CD4-positive, CD25-positive, alpha-beta regulatory T cell (primary cell): ENCODE results near the gene UBL4B. TPM values are rescaled to one million over a fixed set of nuclear protein-coding genes. Genes with fewer than 3 reads are reported as not detected.

Experiments used
- ATAC-seq, 2 donors: fragments of 150-1000 bp; cut with Tn5 transposase; one replicate each; pipeline ENCODE4 v1.10.0; 2021; ENCODE audit warnings: low read depth in 2 of 2, moderate number of reproducible peaks in 2 of 2, moderate library complexity in 1 of 2
- DNase-seq, 3 donors: peaks; one replicate each; pipeline versions ENCODE4 v3.0.0 to v3.0.0-alpha.2; 2012 to 2022; ENCODE audit warnings: mixed read lengths in 1 of 3
- H3K27ac ChIP-seq: one replicate; pipeline ENCODE4 v1.7.0; 2013; ENCODE audit warnings: mild to moderate bottlenecking, low read length; ENCODE audit not compliant: insufficient read depth, poor library complexity, severe bottlenecking
- H3K27me3 ChIP-seq: one replicate; pipeline ENCODE4 v1.7.0; 2013; ENCODE audit warnings: low read length; ENCODE audit not compliant: control insufficient read depth, insufficient read depth
- H3K36me3 ChIP-seq: one replicate; pipeline ENCODE4 v1.7.0; 2013; ENCODE audit warnings: mild to moderate bottlenecking, low read length, moderate library complexity; ENCODE audit not compliant: control insufficient read depth, insufficient read depth
- H3K4me1 ChIP-seq: 2 replicates; pipeline ENCODE4 v1.7.0; 2013; ENCODE audit warnings: mild to moderate bottlenecking, low read length; ENCODE audit not compliant: insufficient read depth, control insufficient read depth, poor library complexity, severe bottlenecking
- H3K4me3 ChIP-seq: one replicate; pipeline ENCODE4 v1.7.0; 2013; ENCODE audit warnings: low read depth, mild to moderate bottlenecking, low read length, moderate library complexity
- H3K9me3 ChIP-seq, 2 experiments: 1 replicate in 1 of 2; 2 replicates in 1 of 2; pipeline ENCODE4 v1.7.0; 2013; ENCODE audit warnings: low read length in 2 of 2, mild to moderate bottlenecking in 1 of 2, moderate library complexity in 1 of 2; ENCODE audit not compliant: control insufficient read depth in 2 of 2
- H3K27ac Mint-ChIP-seq, 3 donors: one replicate each; pipeline ENCODE4 v1.8.0; 2020 to 2022; ENCODE audit warnings: mild to moderate bottlenecking in 3 of 3, mixed read lengths in 3 of 3, moderate library complexity in 2 of 3
- H3K27me3 Mint-ChIP-seq: one replicate; pipeline ENCODE4 v1.8.0; 2022; ENCODE audit warnings: mild to moderate bottlenecking, mixed read lengths
- H3K36me3 Mint-ChIP-seq: one replicate; pipeline ENCODE4 v1.8.0; 2020; ENCODE audit warnings: mixed read lengths
- H3K4me1 Mint-ChIP-seq, 4 donors: one replicate each; pipeline ENCODE4 v1.8.0; 2020 to 2022; ENCODE audit warnings: mixed read lengths in 4 of 4, mild to moderate bottlenecking in 1 of 4
- H3K4me3 Mint-ChIP-seq, 4 donors: one replicate each; pipeline ENCODE4 v1.8.0; 2020 to 2022; ENCODE audit warnings: mild to moderate bottlenecking in 4 of 4, mixed read lengths in 4 of 4, moderate library complexity in 3 of 4
- H3K9me3 Mint-ChIP-seq, 7 donors: one replicate each; pipeline ENCODE4 v1.8.0; 2020 to 2022; ENCODE audit warnings: mixed read lengths in 7 of 7, mild to moderate bottlenecking in 3 of 7, moderate library complexity in 2 of 7
- polyA plus RNA-seq, 4 donors: library from polyadenylated mRNA; unstranded; fragments of 300-500 nt; fragmentation: Illumina TruSeq; gene quantifications; one replicate each; pipeline ENCODE4 v1.2.3, GENCODE V29; 2021
- total RNA-seq: library from RNA; stranded (reverse); gene quantifications from one replicate; pipeline ENCODE4 v1.2.3, GENCODE V29; 2022

Gene UBL4B, protein sequence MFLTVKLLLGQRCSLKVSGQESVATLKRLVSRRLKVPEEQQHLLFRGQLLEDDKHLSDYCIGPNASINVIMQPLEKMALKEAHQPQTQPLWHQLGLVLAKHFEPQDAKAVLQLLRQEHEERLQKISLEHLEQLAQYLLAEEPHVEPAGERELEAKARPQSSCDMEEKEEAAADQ
- not detected for total RNA-seq
- polyA plus RNA-seq = not detected

DNA sequence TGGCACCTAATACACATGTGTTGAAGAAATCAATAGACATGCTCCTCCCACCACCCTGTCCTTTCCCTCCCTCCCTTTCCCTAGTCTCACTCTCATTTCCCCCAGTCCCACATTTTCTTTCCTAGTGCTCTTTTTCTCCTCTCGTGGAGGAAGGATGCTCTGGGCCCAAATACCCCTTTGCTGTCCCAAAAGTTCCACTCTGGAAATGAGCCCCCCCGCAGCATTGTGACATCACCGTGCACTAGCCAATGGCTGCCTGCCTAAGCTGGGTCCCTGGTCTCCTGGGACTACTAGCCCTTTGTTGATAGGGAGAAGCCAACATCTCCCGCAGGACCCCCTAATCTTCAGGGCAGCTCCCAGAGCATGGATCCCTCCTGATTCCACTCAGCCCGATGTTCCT, at the start of gene UBL4B:
Gene UBL4B (plus strand): TSS at position 301 of the 400 bp plus-strand sequence. CDS start 92 bp downstream, at position 393.
- no peaks in the 10 kb centered on the region for H3K4me1 ChIP-seq
- Mint-ChIP-seq H3K27ac (no peak within 1 kb of the TSS), H3K4me3 (no peak within 1 kb of the TSS), H3K4me1 (no peaks in the 10 kb centered on the region), H3K27me3 (peaks cover 35% of the 10 kb centered on the region), H3K9me3 (peaks cover 0 to 1% (median 0%) of the 10 kb centered on the region in 7 donors), H3K36me3 (no peaks in the 10 kb centered on the region)
- no peak within 1 kb of the TSS for H3K4me3 ChIP-seq
- H3K27ac ChIP-seq = no peak within 1 kb of the TSS
- H3K27me3 ChIP-seq = no peaks in the 10 kb centered on the region
- ATAC-seq (no peak), DNase-seq (no peak)
- H3K9me3 ChIP-seq = no peaks in the 10 kb centered on the region
- no peaks in the 10 kb centered on the region for H3K36me3 ChIP-seq

DNA sequence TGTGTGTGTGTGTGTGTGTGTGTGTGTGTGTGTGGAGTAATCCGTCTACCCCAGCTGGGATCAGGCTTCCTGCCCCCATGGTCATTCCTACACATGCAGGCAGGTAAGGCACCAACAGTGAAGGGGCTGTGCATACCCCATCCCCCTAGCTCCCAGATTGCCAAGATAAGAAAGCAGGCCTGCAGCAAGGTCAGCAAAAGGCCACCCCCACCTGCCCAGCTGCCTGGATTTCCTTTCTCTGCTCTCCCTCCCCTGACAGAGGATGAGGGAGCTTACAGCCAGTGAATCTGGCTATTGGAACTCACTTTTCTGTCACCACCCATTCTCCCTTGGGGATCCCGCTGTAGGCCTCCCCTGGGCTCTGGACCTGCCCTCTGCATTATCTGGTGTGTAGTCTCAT, 49.6 kb upstream of the UBL4B start:
- H3K9me3 Mint-ChIP-seq = no peaks in the 10 kb centered on the region
- peaks cover 2% of the 10 kb centered on the region for H3K4me1 ChIP-seq
- H3K27me3 Mint-ChIP-seq = peaks cover 12% of the 10 kb centered on the region
- peaks cover 0 to 10% (median 6%) of the 10 kb centered on the region in 4 donors for H3K4me1 Mint-ChIP-seq
- no peak overlapping the region for H3K4me3 Mint-ChIP-seq
- DNase-seq (no peak), ATAC-seq (no peak)
- H3K27ac Mint-ChIP-seq = no peak overlapping the region
- no peak overlapping the region for H3K27ac ChIP-seq
- H3K4me3 ChIP-seq = no peak overlapping the region
- H3K9me3 ChIP-seq = no peaks in the 10 kb centered on the region
- H3K36me3 Mint-ChIP-seq = peaks cover 23% of the 10 kb centered on the region
- peaks cover 6% of the 10 kb centered on the region for H3K27me3 ChIP-seq
- peaks cover 13% of the 10 kb centered on the region for H3K36me3 ChIP-seq

DNA sequence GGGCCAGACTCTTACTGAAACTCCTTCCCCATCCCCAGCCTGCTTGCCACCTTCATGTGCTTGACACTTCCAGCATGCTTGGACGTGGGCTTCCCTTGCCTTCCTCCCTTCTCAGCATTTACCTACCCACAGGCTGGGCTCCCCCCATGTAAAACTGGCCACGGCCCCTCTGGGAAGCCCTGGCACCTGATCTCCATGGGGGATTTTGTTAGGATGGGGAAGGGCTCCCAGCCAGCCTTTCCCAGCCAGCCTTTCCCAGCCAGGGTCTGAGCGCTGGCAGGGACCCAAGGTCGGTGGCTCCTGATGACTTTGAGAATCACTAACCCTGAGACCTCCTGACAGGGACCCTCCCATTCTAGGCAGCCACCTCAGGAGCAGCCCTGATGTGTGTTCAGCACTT, 48.5 kb upstream of the UBL4B start:
- no peak overlapping the region for H3K27ac ChIP-seq
- no peaks in the 10 kb centered on the region for H3K9me3 ChIP-seq
- H3K4me1 ChIP-seq = peaks cover 12% of the 10 kb centered on the region
- DNase-seq = no peak
- peaks cover 12% of the 10 kb centered on the region for H3K27me3 ChIP-seq
- ATAC-seq = no peak
- Mint-ChIP-seq H3K9me3 (peaks cover 0 to 2% (median 0%) of the 10 kb centered on the region in 7 donors), H3K36me3 (peaks cover 19% of the 10 kb centered on the region), H3K27ac (peak overlapping the region in 1 of 3 donors; percentile 76), H3K4me1 (peaks cover 0 to 11% (median 9%) of the 10 kb centered on the region in 4 donors), H3K27me3 (peaks cover 23% of the 10 kb centered on the region), H3K4me3 (no peak overlapping the region)
- H3K36me3 ChIP-seq = peaks cover 2% of the 10 kb centered on the region
- H3K4me3 ChIP-seq = no peak overlapping the region

- H3K36me3 Mint-ChIP-seq = peaks cover 17% of the 10 kb centered on the region
- H3K4me1 Mint-ChIP-seq = peaks cover 0 to 15% (median 9%) of the 10 kb centered on the region in 4 donors
- Histone ChIP-seq H3K27me3 (peaks cover 12% of the 10 kb centered on the region), H3K4me1 (peaks cover 22% of the 10 kb centered on the region), H3K27ac (no peak overlapping the region), H3K9me3 (no peaks in the 10 kb centered on the region), H3K4me3 (no peak overlapping the region), H3K36me3 (no peaks in the 10 kb centered on the region)
- ATAC-seq (no peak), DNase-seq (no peak)
- peaks cover 0 to 2% (median 0%) of the 10 kb centered on the region in 7 donors for H3K9me3 Mint-ChIP-seq
- no peak overlapping the region for H3K27ac Mint-ChIP-seq
- H3K4me3 Mint-ChIP-seq = no peak overlapping the region
- peaks cover 27% of the 10 kb centered on the region for H3K27me3 Mint-ChIP-seq
Measured at GRCh38 chr1:110064576-110065337, 47.5 kb upstream of the UBL4B start.

GRCh38 chr1:110065841-110066240, 46.4 kb upstream of the UBL4B start:
- peaks cover 12% of the 10 kb centered on the region for H3K36me3 Mint-ChIP-seq
- Histone ChIP-seq H3K4me3 (no peak overlapping the region), H3K27me3 (peaks cover 12% of the 10 kb centered on the region), H3K36me3 (no peaks in the 10 kb centered on the region), H3K9me3 (no peaks in the 10 kb centered on the region), H3K27ac (no peak overlapping the region), H3K4me1 (peaks cover 25% of the 10 kb centered on the region)
- no peak for DNase-seq
- no peak for ATAC-seq
- H3K27ac Mint-ChIP-seq = no peak overlapping the region
- H3K27me3 Mint-ChIP-seq = peaks cover 31% of the 10 kb centered on the region
- peaks cover 0 to 18% (median 9%) of the 10 kb centered on the region in 4 donors for H3K4me1 Mint-ChIP-seq
- H3K9me3 Mint-ChIP-seq = peaks cover 0 to 2% (median 0%) of the 10 kb centered on the region in 7 donors
- H3K4me3 Mint-ChIP-seq = no peak overlapping the region

- ATAC-seq (no peak), DNase-seq (no peak)
- H3K36me3 Mint-ChIP-seq = peaks cover 3% of the 10 kb centered on the region
- H3K9me3 Mint-ChIP-seq = peaks cover 0 to 2% (median 0%) of the 10 kb centered on the region in 7 donors
- no peak overlapping the region for H3K27ac Mint-ChIP-seq
- no peak overlapping the region for H3K4me3 ChIP-seq
- peak overlapping the region in 1 of 4 donors; percentile 87 for H3K4me3 Mint-ChIP-seq
- no peaks in the 10 kb centered on the region for H3K36me3 ChIP-seq
- H3K27me3 Mint-ChIP-seq = peaks cover 47% of the 10 kb centered on the region
- peaks cover 23% of the 10 kb centered on the region for H3K27me3 ChIP-seq
- peaks cover 25% of the 10 kb centered on the region for H3K4me1 ChIP-seq
- H3K27ac ChIP-seq = no peak overlapping the region
- no peaks in the 10 kb centered on the region for H3K9me3 ChIP-seq
- peaks cover 0 to 18% (median 7%) of the 10 kb centered on the region in 4 donors for H3K4me1 Mint-ChIP-seq
Measured at GRCh38 chr1:110067479-110067892, 44.8 kb upstream of the UBL4B start.

GRCh38 chr1:110067893-110068645, 44.2 kb upstream of the UBL4B start:
- Histone ChIP-seq H3K4me3 (no peak overlapping the region), H3K27ac (no peak overlapping the region), H3K36me3 (no peaks in the 10 kb centered on the region), H3K27me3 (peaks cover 29% of the 10 kb centered on the region), H3K9me3 (no peaks in the 10 kb centered on the region), H3K4me1 (peaks cover 25% of the 10 kb centered on the region)
- ATAC-seq (no peak), DNase-seq (no peak)
- H3K4me1 Mint-ChIP-seq = peaks cover 0 to 18% (median 7%) of the 10 kb centered on the region in 4 donors
- H3K27ac Mint-ChIP-seq = peak overlapping the region in 1 of 3 donors; percentile 84
- H3K4me3 Mint-ChIP-seq = peak overlapping the region; percentile 12 to 87 (median 60)
- H3K36me3 Mint-ChIP-seq = peaks cover 3% of the 10 kb centered on the region
- H3K9me3 Mint-ChIP-seq = peaks cover 0 to 2% (median 0%) of the 10 kb centered on the region in 7 donors
- H3K27me3 Mint-ChIP-seq = peaks cover 52% of the 10 kb centered on the region
